IMR-90 (cell line): Measurements from ENCODE around the gene ANP32A.

Experiments
- BHLHE40 ChIP-seq: fragments of 150-350 bp; IDR thresholded peaks from 2 replicates; pipeline ENCODE4 v1.6.1; 2016; ENCODE audit warnings: mild to moderate bottlenecking, low read depth, low read length
- POLR2A ChIP-seq: IDR thresholded peaks from 2 replicates; pipeline ENCODE4 v1.6.1; 2012; ENCODE audit warnings: mild to moderate bottlenecking, low read depth, low read length
- TF ChIP-seq, protein P1 (sequence below): conservative IDR thresholded peaks from 2 replicates; pipeline ENCODE4 v1.5.1; 2012; ENCODE audit warnings: mild to moderate bottlenecking, low read depth, low read length, improper control_type of control experiment

DNA sequence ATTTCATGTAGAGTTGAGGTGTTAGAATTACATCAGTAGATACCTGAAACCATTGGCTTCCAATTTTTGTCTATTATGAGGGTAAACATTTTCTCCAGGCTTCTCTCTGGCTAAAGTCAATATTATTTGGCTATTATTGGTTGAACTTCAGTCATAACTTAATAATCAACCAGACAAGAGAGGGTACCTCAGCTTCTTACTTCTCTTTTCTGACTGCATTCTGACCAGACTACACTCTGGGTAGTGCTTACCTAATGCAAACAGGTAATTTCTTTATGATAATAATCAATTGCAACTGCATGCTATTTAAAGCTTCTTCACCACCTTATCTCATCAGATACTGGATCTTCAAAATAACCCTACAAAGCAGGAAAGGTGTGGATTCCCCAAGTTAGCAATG, 85.1 kb downstream of the ANP32A start:
- TF ChIP-seq, protein P1, sequence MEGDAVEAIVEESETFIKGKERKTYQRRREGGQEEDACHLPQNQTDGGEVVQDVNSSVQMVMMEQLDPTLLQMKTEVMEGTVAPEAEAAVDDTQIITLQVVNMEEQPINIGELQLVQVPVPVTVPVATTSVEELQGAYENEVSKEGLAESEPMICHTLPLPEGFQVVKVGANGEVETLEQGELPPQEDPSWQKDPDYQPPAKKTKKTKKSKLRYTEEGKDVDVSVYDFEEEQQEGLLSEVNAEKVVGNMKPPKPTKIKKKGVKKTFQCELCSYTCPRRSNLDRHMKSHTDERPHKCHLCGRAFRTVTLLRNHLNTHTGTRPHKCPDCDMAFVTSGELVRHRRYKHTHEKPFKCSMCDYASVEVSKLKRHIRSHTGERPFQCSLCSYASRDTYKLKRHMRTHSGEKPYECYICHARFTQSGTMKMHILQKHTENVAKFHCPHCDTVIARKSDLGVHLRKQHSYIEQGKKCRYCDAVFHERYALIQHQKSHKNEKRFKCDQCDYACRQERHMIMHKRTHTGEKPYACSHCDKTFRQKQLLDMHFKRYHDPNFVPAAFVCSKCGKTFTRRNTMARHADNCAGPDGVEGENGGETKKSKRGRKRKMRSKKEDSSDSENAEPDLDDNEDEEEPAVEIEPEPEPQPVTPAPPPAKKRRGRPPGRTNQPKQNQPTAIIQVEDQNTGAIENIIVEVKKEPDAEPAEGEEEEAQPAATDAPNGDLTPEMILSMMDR = no peak
- TF ChIP-seq POLR2A = no peak
- no peak for TF ChIP-seq BHLHE40
